G401.6 (cell line): ENCODE data around the gene ZHX3.
"Not testable (repeated sequence)": the region's sequence is repeated elsewhere in the genome, so short reads cannot be mapped to it uniquely, and the experiment has no call there.

Experiments used
- FAIRE-seq: peaks from 2 replicates; lab custom pipeline; 2012; peaks lifted over from hg19 to GRCh38; lab: Jason Lieb, UNC

Gene ZHX3

DNA sequence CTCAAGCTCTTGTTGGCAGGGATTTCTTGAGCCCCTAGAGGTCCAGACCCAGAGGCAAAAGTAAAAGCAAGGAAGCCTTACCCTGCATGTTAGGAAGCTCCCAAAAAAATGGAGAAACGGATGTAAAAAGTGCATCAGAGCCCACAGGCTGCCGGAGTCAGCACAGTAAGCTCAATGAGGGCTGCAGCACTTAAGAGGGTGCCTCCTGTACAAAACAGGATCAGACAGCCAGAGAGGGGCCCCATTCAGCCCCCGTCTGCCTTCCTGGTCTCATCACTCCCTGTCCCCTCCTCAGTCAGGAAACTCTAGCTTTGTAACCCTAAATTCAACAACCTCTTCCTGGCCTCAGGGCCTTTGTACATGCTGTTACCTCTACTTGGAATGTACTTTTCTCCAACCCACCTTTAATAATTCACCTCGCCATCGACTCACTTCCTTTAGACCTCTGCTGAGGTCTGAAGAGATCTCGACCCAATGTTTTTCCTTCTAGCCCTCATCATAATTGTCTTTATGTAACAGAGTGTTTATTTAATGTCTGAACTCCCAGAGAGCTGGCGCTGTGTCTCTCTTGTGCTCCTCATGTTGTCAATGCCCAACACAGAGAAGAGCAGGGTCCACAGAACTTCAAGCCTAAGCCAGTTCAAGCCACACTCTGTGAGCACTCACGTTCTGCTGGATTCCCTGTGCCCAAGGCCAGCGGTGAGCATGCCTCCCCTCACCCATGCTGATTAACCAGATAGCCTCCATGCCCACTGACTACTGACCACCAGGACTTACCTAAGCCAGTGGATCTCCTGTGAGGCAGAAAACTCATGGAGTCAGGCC lies 183.0 kb downstream of the ZHX3 start:
- no peak for FAIRE-seq

DNA sequence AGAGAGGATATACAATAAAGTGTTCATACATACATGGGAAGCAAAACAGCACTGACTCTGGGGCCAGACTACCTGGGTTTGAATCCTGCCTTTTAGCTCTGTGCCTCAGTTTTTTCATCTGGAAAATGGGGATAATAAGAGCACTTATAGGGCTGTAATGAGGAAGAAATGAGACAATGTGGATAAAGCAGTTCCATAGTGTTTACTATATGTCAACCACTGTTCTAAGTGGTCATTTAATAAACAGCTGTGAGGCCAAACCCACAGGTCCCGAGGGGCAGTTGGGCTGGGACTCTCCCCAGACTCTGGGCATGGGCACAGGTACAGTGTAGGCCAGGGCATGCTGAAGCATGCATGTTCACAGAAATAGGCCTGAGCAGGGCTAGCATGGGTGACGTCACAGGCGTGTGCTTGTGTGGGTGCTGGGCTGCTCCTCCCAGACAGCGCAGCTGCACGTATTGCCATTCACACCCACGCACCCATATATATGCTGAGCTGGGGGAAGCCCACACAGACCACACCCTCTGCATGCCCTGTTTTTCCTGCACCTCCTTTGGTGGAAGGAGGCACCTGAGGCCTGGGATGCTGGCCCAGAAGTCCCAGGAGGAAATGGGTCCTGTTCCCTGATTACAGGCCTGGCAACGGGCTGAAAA lies 183.7 kb downstream of the ZHX3 start:
- no peak for FAIRE-seq

DNA sequence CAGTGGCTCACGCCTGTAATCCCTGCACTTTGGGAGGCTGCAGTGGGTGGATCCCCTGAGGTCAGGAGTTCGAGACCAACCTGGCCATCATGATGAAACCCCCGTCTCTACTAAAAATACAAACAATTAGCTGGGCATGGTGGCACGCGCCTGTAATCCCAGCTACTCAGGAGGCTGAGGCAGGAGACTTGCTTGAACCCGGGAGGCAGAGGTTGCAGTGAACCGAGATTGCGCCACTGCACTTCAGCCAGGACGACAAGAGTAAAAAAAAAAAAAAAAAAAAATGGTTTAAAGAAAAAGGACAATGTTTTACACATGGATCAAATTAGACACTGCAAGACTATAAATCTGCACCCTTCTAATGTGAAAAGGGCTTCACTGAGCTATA lies 185.1 kb downstream of the ZHX3 start:
- FAIRE-seq = not testable (repeated sequence)

DNA sequence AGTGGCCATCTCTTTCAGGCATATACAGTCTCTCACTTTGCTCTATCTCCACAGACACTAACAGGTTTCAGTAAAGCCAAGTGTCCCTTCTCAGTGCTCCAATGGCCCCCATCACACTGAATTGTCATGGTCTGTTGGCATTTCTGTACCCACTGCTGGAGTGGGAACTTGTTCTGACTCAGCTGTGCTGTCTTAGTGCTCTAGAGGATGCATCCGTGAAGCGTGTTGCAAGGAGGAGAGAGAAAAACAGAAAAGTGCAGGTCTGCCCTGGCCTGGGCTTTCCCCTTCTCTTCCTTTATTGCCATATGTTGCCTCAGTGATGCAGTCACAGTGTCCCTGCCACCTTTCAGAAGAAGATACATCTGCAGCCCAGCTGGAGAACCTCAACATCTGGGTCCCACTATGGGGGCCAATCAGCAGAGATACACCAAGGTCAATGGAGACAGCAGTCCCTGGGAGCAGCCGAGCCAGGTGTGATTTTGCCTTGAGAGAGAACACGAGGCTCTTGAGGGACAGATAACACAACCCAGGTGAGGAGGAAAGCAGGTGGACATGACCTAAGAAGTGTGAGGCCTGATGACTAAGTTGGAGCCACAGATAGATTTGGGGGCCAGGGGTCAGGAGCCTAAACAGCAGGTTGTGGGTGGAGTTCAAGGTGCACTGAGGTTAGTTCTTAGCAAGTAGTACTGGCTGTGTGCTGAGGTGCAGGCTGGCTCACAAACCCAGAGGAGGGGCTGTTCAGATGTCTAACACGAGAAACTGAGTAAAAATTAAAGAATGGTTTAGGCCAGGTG lies 185.7 kb downstream of the ZHX3 start:
- no peak for FAIRE-seq
